Measurements from ENCODE around the gene NRXN3.

Gene NRXN3

GRCh38 chr14:79686196-79686595 is 1516.0 kb downstream of the NRXN3 start:
- no peak for TF ChIP-seq CTCF (IDR thresholded peaks at IDR 0.05; ENCODE audit: low read depth, low read length)
- no peak overlapping the region for H3K4me3 ChIP-seq (ENCODE audit: low read depth, low read length)

- no peak for TF ChIP-seq CTCF (IDR thresholded peaks at IDR 0.05; ENCODE audit: low read depth, low read length)
- H3K4me3 ChIP-seq (ENCODE audit: low read depth, low read length), result no peak overlapping the region
Observed at GRCh38 chr14:79690960-79691359, 1520.8 kb downstream of the NRXN3 start.

- TF ChIP-seq CTCF (IDR thresholded peaks at IDR 0.05; ENCODE audit: low read depth, low read length), result no peak
- H3K4me3 ChIP-seq (ENCODE audit: low read depth, low read length), result no peak overlapping the region
Observed at GRCh38 chr14:79693935-79694334, 1523.8 kb downstream of the NRXN3 start.

- TF ChIP-seq CTCF (IDR thresholded peaks at IDR 0.05; ENCODE audit: low read depth, low read length), result no peak
- H3K4me3 ChIP-seq (ENCODE audit: low read depth, low read length), result no peak overlapping the region
Observed at GRCh38 chr14:79695307-79695706, 1525.1 kb downstream of the NRXN3 start.

GRCh38 chr14:79698298-79698711 is 1528.1 kb downstream of the NRXN3 start:
- TF ChIP-seq CTCF (IDR thresholded peaks at IDR 0.05; ENCODE audit: low read depth, low read length), result no peak
- H3K4me3 ChIP-seq (ENCODE audit: low read depth, low read length), result no peak overlapping the region

- TF ChIP-seq CTCF (IDR thresholded peaks at IDR 0.05; ENCODE audit: low read depth, low read length), result no peak
- no peak overlapping the region for H3K4me3 ChIP-seq (ENCODE audit: low read depth, low read length)
Observed at GRCh38 chr14:79699206-79699605, 1529.0 kb downstream of the NRXN3 start.

GRCh38 chr14:79701371-79701770 is 1531.2 kb downstream of the NRXN3 start:
- no peak for TF ChIP-seq CTCF (IDR thresholded peaks at IDR 0.05; ENCODE audit: low read depth, low read length)
- no peak overlapping the region for H3K4me3 ChIP-seq (ENCODE audit: low read depth, low read length)

Data from WI38 (cell line).